ENCODE results near the gene LRRC32. TPM values are rescaled to one million over a fixed set of nuclear protein-coding genes. Genes with fewer than 3 reads are reported as not detected.

Gene LRRC32
- total RNA-seq, 1 donor from 2014 or later, result 24.4 TPM

GRCh38 chr11:76686261-76687079 is 15.9 kb upstream of the LRRC32 start:
- H3K9me3 Mint-ChIP-seq (ENCODE audit: unreplicated experiment), result peaks cover 5% of the 10 kb centered on the region

GRCh38 chr11:76685831-76686230 is 15.3 kb upstream of the LRRC32 start:
- no peaks in the 10 kb centered on the region for H3K36me3 ChIP-seq (ENCODE audit: insufficient read depth, low read length)

More at GRCh38 chr11:76686261-76687079, 15.9 kb upstream of the LRRC32 start:
- Histone ChIP-seq H3K27ac (ENCODE audit: low read depth, low read length) (no peak overlapping the region), H2AFZ (ENCODE audit: low read depth, low read length) (no peak overlapping the region), H3K36me3 (ENCODE audit: insufficient read depth, low read length) (no peaks in the 10 kb centered on the region), H3K4me1 (ENCODE audit: insufficient read depth, low read length) (no peaks in the 10 kb centered on the region), H3K79me2 (ENCODE audit: insufficient read depth, low read length) (no peaks in the 10 kb centered on the region), H3K9ac (ENCODE audit: low read length) (no peak overlapping the region), H3K27me3 (ENCODE audit: insufficient read depth, low read length) (peaks cover 6% of the 10 kb centered on the region), H3K4me3 (ENCODE audit: insufficient read depth, low read depth, low read length) (no peak overlapping the region), H3K4me2 (ENCODE audit: low read length) (no peak overlapping the region), H4K20me1 (ENCODE audit: insufficient read depth, low read length) (no peaks in the 10 kb centered on the region), H3K9me3 (ENCODE audit: insufficient read depth, low read depth, low read length) (no peaks in the 10 kb centered on the region)
- TF ChIP-seq CTCF (IDR thresholded peaks at IDR 0.05; ENCODE audit: insufficient read depth, low read depth, low read length) (no peak), EZH2 (IDR thresholded peaks at IDR 0.05; ENCODE audit: insufficient read depth, low read length) (no peak)
- H3K27me3 Mint-ChIP-seq (ENCODE audit: low read depth, unreplicated experiment), result peaks cover 61% of the 10 kb centered on the region
- no peak for FAIRE-seq
- no peaks in the 10 kb centered on the region for H3K4me1 Mint-ChIP-seq (ENCODE audit: low read depth, unreplicated experiment)
- H3K27ac Mint-ChIP-seq (ENCODE audit: unreplicated experiment), result no peak overlapping the region
- no peak for DNase-seq (ENCODE audit: low read depth)
- no peak overlapping the region for H3K4me3 Mint-ChIP-seq (ENCODE audit: unreplicated experiment)
- H3K36me3 Mint-ChIP-seq (ENCODE audit: low read depth, unreplicated experiment), result peaks cover 3% of the 10 kb centered on the region

More at GRCh38 chr11:76685831-76686230, 15.3 kb upstream of the LRRC32 start:
- H3K27ac Mint-ChIP-seq (ENCODE audit: unreplicated experiment), result no peak overlapping the region
- Histone ChIP-seq H3K4me3 (ENCODE audit: insufficient read depth, low read depth, low read length) (no peak overlapping the region), H4K20me1 (ENCODE audit: insufficient read depth, low read length) (no peaks in the 10 kb centered on the region), H3K27ac (ENCODE audit: low read depth, low read length) (no peak overlapping the region), H3K79me2 (ENCODE audit: insufficient read depth, low read length) (no peaks in the 10 kb centered on the region), H3K4me1 (ENCODE audit: insufficient read depth, low read length) (no peaks in the 10 kb centered on the region), H3K4me2 (ENCODE audit: low read length) (no peak overlapping the region), H3K9ac (ENCODE audit: low read length) (no peak overlapping the region), H3K9me3 (ENCODE audit: insufficient read depth, low read depth, low read length) (no peaks in the 10 kb centered on the region), H3K27me3 (ENCODE audit: insufficient read depth, low read length) (peaks cover 6% of the 10 kb centered on the region), H2AFZ (ENCODE audit: low read depth, low read length) (no peak overlapping the region)
- H3K27me3 Mint-ChIP-seq (ENCODE audit: low read depth, unreplicated experiment), result peaks cover 62% of the 10 kb centered on the region
- no peaks in the 10 kb centered on the region for H3K4me1 Mint-ChIP-seq (ENCODE audit: low read depth, unreplicated experiment)
- TF ChIP-seq CTCF (IDR thresholded peaks at IDR 0.05; ENCODE audit: insufficient read depth, low read depth, low read length) (no peak), EZH2 (IDR thresholded peaks at IDR 0.05; ENCODE audit: insufficient read depth, low read length) (no peak)
- FAIRE-seq (no peak), DNase-seq (ENCODE audit: low read depth) (no peak)
- H3K36me3 Mint-ChIP-seq (ENCODE audit: low read depth, unreplicated experiment), result peaks cover 3% of the 10 kb centered on the region
- peaks cover 5% of the 10 kb centered on the region for H3K9me3 Mint-ChIP-seq (ENCODE audit: unreplicated experiment)
- H3K4me3 Mint-ChIP-seq (ENCODE audit: unreplicated experiment), result no peak overlapping the region

Data from astrocyte (in vitro differentiated cells and primary cell).